Effector CD8-positive, alpha-beta T cell (primary cell): ENCODE data around the gene CREB3L2.
A peak's percentile ranks its signal among the peaks of the same experiment; 100 is the strongest.

Experiments used
- DNase-seq: peaks from one replicate; lab custom pipeline; 2025; lab: John Stamatoyannopoulos, UW

Gene CREB3L2

DNA sequence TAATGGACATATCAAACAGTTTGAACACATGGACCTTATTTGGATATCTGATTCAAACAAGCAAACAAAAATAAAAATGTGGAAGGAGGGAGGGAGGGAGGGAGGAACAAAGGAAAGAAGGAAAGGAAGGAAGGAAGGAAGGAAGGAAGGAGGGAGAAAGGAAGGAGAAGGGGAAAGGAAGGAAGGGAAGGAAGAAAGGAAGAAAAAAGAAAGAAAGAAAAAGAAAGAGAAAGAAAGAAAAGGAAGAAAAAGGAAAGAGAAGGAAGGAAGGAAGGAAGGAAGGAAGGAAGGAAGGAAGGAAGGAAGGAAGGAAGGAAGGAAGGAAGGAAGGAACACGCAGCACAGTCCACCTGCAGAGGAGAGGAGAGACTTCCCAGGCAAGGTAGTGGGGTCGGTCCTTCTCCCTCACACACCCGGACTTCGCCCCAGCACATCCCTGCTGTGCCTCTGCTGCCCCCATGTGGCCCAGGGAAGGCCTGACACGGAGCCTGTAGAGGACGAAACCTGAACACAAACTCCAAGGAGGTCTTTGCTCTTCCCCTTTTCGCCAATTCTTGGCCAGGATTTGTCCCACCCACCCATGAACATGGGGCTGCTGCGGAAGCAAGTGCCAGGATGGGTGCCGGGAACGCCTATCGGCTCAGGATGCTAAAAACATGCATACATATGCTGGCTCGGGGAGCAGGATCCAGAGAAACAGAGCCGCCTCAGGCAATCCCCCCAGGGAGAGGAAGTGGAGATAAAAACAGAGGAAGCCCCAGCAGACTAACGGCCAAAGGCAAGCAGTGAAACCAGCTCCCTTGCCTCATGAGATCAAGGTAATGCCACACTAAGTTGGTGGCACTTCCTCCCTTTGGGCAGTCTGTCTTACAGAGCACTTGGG is 102.8 kb downstream of the CREB3L2 start:
- DNase-seq: peak; percentile 62

DNA sequence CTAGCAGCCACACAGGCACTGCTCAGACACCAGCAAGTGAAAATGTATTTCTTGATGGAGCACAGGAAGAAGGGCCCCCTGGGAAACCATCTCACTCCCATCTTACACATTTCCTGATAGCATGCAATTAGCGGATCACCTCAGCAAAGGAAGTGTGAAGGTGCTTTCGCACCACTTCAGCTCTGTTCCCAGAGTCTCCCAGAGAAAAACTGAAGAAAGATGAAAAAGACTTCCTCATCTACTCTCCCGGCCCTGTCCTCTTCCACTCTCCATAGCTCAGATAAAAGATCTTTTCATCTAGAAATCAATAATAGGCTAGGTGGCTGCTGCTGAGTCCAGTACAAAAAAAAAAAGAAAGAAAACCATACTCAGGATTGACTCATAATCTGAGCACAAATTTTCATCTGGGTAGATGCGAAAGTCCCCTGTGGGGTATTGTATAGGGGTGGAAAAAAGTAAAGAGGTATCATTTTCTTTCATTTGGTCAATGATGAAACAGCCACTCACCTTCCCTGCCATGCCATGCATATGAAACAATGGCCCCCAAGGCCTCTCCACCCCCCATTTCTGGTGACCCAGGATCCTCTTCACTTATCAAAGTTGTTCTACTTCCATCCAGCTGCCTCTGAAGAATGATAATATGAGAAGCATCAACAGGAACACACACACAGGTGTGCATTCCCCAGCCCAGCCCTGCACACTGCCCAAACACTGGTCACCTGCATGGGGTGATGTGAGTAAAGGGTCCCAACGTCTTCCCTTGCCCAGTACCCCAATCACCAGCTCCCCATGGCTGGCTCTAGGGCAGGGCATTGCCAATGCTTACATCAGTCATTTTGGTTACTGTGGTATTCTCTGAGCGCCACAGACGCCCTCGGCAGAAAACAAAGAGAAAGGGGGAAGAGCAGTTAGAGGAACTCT is 106.3 kb downstream of the CREB3L2 start:
- DNase-seq: no peak

DNA sequence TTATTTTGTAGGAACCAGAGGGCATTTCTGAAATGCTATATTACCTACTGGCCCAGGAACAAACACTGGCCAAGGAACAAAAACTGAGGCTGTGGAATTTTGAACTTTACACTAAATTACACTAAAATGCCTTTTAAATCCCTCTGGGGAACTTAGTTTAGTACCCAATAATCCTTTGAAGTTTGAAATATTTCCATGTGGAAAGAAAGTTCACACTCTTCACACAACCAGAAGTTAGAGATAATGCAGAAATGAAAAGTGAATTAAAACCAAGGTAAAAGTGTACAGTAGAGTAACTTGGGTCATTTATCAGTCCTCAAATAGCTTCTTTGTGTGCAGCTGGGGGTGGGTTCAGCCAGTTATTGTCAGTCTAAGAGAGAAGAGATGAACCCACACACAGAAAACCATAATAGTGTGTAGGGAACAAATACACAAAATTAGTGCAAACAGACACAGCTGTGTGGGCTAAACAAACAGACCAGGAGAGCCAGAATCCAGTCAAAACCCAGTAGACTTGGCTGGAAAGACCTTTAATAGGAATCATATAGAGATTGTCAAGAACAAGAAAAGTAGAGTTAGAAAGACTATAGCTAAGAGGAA is 108.6 kb downstream of the CREB3L2 start:
- no peak for DNase-seq

DNA sequence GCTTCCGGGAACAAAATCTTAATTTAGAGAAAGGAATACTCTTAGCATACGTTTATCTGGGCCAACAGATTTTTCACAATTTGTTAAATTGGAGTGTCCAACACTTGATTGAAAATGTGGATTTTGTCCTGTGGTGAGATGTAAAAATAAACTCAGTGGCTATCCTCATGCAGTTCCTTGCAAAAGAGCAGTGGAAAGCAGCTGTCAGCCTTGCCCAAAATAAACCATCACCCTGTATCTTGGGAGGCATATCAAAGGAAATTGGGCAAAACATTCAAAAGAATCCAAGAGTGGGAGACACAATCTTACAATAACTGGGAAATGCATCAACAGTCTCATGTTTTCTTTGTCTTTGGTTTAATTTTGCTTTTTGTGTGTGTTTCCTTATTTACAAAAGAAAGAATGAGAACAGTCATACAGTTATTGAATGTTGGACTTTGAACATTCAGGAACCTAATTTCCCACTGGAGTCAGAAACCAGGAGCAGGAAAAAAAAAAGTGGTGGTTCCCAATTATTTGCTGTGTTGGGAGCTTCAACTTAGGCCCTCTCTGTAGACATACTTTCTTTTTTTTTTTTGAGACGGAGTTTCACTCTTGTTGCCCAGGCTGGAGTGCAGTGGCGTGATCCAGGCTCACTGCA is 110.8 kb downstream of the CREB3L2 start:
- DNase-seq: no peak

DNA sequence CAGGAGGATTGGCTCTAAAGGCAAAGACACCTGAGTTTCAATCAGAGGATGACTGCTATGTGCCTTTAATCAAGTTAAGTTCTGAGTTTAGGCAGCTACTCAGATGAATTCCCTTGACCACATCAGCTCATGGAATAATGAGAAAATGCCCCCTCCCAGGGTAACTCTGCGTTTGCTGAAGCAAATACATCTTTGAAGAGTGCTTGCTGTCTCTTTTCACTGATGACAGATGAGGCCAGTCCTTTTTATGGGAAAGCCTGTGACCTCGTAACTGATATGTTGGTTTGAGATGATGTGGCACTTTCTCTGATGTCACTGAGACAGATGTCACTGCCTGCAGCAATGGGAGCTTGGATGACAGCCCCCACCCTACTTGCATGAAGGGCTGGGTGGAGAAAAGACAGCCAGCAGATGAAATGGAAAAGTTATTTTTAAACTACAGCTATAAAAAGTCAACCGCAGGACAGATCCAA is 111.4 kb downstream of the CREB3L2 start:
- DNase-seq: no peak

DNA sequence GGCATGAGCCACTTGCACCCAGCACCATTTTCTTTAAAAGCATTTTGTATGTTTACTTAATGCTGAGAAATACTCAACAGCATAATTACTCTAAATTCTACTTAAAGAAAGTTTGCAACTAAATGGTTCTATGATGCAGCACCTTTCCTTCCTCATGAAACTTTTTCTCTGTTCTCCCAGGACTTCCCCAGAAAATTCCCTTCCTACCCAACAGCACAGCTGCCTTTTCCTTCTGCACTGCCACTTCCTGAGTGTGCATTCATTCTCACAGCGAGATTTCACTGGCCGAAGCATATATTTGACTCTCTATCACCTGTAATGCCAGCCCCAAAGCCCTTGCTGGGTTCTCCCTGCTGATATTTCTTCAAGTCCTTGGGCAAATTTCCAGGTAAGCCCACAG is 113.6 kb downstream of the CREB3L2 start:
- DNase-seq: no peak

DNA sequence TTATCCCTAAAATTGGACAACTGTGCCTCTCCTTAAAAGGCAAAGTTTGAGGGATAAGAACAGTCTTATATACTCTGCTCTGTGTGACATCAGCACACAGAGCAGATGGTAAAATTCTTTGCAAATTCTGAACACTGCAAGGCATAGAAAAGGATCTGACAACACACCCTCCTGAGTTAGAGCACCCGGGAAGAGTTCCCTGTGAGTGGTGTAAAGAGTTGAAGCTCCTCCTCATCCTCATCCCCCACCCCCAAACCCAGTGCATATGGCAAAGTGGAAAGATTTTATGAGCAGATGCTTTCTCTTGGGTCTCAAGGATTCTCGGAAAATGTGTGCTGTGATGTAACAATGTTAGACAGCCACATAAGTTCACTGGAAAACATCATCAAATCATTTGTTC is 115.1 kb downstream of the CREB3L2 start:
- no peak for DNase-seq

DNA sequence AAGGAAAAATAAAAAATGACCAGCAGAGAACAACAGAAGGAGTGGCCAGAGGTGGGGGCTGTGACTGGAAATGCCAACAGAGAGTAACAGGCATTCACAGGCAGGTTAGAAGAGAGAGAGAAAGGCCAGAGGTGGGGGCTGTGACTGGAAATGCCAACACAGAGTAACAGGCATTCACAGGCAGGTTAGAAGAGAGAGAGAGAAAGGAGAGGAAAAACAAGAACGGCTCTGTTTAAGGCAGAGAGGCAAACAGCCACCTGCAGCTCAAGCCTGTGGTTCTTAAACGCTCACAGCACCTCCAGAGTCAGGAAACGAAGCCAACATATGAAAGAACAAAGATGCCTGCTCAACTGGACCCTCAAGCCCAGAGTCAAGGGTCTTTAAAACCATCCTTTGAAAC is 115.6 kb downstream of the CREB3L2 start:
- DNase-seq: no peak

DNA sequence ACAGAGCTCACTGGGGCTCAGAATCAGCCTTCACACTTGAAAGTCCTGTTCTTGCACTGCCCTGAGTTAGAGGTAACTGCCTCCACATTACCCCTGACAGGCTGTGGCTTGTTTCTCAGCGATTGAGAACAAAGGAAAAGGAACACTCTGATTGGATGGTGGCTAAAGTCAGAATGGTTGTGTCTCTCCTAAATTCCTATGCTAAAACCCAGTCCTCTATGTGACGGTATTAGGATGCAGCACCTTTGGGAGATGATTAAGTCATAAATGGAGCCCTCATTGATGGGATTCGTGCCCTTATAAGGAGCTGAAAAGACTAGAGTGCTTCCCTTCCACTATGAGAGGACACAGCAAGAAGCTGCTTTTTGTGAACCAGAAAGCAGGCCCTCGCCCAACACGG is 116.2 kb downstream of the CREB3L2 start:
- no peak for DNase-seq

DNA sequence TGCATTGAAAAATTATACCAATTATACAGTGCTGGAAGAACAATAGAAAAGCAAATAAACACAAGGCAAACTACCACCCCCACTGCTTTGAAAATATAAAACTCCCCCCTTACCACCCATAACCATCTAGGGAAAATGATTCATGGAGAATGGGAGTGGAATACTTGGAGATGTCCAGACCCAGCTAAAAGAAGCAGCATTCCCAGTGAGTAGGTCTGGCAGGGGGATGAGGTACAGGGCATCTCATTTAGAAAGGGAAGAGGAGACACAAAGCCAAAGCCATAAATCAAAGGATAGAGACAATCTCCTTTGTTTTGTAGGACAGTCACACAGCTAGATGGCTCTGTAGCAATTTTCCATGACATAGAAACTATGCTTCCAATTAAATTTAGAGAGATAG is 119.1 kb downstream of the CREB3L2 start:
- DNase-seq: no peak

DNA sequence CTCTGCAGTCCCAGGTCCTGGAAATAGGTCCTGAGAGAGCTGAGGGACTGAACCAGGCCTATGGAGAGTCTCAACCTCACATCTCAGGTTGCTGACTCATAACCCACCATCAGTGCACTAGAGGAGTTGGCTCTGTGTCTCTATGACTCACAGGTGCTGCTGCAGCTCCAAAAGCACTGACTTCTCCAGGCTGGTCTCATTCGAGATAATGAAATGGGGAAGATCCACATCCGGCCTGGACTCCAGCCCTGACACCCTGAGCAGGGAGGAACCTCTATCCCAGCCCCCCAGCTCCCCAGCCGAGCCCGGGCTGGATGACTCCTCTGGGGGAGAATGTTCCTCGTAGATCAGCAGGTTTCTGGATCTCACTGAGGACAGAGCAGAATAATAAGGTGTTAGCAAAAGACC is 119.6 kb downstream of the CREB3L2 start:
- no peak for DNase-seq

DNA sequence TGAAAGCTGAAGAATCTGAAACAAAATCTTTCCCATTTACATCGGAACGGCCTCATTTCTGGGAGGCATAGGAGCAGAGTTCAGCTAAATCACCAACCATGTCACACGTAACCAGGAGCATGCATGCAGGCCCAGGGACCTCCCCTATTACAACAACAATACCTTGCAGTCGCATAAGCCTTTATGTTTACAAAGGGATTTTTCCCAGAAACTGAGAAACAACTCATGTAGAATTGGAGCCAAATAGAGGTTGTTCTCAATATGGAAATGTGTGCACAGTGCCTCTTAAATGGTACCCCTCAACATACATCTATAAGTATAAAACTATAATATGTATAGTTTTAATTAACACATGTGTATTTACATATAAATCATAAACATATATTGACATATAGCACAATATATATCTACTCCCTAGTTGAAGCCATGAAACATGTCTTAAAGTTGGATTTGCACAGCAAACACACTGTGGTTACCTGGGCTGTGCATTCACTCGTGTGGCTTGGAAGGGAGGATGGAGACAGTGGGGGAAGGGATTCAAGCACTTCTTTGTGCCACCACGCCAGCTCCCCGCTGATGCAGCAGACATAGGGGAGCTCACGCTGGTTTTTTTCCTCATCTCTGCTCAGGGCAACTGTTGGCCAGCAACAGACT is 120.2 kb downstream of the CREB3L2 start:
- no peak for DNase-seq

DNA sequence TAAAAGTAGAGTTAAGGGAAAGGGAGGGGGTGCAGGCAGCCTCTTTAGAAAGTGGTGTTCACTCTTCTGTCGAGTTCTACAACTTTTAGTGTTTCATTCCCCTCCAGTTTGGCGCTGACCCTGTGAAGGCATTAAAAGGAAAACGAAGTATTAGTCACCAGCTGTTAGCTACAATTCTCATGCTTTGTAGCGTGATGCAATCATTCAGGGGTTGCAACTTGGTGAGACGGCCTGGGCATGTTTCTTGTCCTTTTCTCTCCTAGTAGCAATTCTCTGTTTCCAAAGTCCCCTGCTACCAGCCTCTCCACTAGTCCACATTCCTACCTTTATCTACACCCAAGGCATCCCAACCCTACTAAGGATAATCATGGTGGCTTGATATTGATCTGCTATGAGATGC is 121.5 kb downstream of the CREB3L2 start:
- no peak for DNase-seq

DNA sequence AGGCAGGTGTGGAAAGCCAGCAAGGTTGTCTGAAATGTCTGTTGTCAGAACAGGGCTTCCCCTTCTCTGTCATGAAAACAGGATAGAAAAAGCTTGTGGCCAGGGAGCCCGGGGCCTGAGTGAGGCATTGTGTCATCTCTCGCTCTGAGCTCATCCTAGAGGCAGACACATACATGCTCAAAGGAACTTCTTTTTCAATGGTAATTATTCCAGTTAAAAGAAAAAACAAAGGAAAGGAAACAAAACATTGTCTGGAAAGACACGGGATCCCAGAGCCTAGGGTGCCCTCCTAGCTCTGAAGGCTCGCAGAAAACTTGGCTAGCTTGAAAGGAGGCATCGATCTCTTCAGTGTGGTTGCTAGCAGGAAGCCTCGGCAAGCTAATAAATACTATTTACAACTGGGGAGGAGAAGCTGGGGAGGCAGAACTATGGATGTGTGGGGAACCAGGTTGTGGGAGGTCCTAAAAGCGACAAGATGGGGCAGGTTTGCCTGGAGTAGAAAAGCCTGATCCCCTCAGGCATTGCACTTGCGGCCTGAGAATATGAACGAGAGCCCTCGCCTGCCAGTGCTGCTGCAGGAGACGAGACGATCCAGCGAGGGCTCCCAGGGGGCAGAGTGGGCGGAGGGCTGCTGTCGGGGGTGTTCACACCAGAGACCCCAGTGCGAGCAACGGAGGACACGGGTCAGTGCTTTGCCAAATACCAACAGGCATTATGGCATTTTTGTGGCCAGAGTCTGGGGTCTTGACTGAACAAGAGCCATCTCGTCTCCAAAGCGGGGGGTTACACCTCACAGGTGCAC is 122.3 kb downstream of the CREB3L2 start:
- no peak for DNase-seq

DNA sequence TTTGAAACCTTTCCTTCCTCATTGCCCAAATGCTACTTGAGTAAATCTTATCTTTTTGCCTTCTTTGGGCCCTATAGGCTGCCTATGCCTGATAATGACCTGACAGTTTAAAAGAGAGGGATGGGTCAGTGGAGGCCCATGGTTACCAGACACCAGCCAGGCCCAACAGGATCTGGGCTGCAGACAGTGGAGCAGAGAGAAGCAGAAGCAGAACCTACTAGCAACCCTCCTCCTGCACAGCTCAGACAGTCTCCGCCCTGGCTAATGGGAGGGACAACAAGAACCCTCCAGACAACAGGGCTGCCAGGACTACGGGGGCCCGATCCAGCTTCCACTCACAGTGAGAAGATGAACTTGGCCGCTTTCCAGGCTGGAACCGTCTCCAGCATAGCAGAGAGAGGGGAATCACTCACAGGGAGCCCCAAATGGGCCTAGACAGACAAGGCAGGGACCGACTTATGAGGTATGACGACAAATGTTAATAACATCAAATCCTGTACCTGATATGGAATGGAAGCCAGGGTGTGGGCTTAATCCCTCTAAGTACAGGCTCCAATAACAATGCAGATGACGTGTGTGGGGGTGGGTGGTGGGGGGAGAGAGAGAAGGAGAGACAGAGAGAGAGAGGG is 123.4 kb downstream of the CREB3L2 start:
- DNase-seq: no peak

DNA sequence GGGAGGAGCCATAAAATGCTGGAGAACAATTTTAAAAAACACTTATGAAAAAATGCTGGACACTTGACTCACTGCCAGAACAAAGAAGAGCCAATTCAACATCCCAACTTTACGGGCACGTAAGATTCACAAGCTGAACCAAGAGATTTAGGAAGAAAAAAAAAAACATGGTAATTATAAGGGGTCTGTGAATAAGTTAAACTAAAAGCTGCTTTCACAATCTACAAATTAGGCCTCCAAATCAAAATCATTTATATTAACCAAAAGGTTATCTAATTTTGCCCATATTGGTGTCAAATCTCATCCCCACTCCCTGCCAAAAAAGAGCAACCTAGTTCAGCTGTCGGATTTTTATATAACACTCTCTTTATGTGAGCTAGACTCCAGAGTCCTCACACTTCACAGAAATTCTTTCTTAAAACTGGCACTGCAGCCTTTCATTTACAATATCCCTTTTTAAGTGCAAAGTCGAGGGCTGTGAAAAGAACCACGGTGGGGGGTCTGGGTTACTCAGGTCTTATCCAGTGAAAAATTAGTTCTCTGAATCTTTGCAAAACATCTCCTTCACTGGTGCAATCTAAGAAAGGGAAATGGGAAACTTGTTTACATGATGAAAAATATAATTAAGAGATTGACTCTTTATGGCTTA is 124.7 kb downstream of the CREB3L2 start:
- no peak for DNase-seq

DNA sequence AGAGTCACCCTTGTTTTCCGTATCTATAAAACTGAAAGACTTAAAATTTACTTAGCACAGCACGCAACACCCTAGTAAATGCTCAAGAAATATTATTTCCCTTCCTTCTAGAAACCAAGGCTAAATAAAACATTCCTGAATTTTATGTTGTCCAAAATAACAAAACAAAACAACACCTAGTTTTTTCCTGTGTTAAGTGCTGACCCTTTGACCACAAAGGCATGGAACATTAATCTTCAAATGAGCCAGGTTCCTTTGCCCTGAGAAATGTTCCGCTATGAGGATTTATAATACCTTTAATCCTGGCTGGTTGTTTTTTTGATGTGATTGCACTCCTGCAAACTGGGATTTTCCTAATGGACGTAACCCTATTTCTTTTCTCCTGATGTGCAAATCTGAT is 126.1 kb downstream of the CREB3L2 start:
- DNase-seq: no peak

DNA sequence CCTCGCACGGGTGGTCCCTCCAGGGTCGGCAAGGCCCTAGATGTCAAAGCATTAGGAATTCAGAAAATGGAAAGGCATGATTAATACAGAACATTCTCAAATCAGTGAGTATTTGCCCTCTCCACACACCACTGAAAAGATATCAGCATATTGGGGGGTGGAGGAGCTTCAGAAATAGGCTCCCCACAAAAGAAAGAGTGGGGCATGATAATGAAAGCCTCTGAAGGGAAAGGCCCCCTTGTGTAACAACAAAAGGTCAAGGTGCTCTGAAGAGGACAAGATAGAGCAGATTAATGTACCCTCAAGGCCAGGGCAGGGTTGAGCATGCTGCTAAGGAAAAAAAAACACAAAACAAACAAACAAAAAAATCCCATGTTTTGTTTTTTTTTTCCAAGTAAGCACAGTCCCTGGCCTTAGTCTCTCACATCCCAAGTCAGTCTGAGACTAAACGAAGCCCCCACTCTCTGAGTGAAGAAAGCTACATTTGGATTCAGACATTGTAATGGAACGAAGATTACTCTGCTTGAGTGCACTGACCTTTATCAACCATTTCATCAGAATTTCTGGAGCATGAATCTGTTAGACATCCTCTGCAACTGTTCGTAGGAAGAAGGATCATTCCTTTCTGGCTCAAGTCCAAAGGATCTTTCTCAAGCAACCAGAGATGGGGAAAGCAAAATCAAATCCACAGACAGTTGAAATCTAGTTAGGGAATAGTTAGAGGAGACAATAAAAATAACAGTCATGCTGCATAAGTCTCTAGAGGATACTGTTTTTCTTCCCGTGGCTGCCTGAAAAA is 127.7 kb downstream of the CREB3L2 start:
- no peak for DNase-seq

DNA sequence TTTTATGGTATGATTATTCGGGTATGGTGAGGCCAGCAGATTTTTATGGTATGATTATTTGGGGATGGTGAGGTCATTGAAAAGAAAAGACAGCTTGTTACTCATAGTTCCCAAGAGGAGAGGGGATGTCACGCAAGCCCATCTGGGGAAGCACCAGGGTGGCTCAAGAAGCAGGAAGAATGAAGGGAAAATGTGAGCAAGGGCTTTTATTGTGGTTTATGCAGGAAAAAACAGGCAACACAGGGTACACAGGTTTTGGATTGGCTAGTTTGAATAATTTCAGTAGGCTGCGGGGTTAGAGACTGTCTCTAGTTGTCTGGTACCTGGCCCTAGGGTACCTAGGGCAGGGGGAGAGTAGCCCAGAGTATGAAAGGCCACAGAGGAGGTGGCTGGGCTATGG is 128.4 kb downstream of the CREB3L2 start:
- DNase-seq: no peak
